ENCODE measurements around the gene FZD10. TPM values are rescaled to one million over a fixed set of nuclear protein-coding genes. Genes with fewer than 3 reads are reported as not detected.

FZD10 gene
- 10 to 100 TPM in 9 of 10 donors, 1 to 10 TPM in 1; 9.8 to 25.7 (median 12.4) TPM for polyA plus RNA-seq (ENCODE audit: insufficient read length in 10 of 10)
- long read RNA-seq, donor 1, transcript FZD10-202 (1 exons, 3,282 nt): major isoform, 46 of 46 reads
- long read RNA-seq, donor 1, partial matches to known transcripts: 0 of 46 reads
- long read RNA-seq, donor 1, other reads (novel, unspliced or antisense): 0 of 46 reads
- long read RNA-seq, donor 2, transcript FZD10-202 (1 exons, 3,282 nt): major isoform, 22 of 22 reads
- long read RNA-seq, donor 2, partial matches to known transcripts: 0 of 22 reads
- long read RNA-seq, donor 2, other reads (novel, unspliced or antisense): 0 of 22 reads
- long read RNA-seq, donor 3: 0 reads
- long read RNA-seq, donor 4, transcript FZD10-202 (1 exons, 3,282 nt): major isoform, 10 of 10 reads
- long read RNA-seq, donor 4, partial matches to known transcripts: 0 of 10 reads
- long read RNA-seq, donor 4, other reads (novel, unspliced or antisense): 0 of 10 reads
- long read RNA-seq, donor 5, transcript FZD10-202 (1 exons, 3,282 nt): major isoform, 27 of 27 reads
- long read RNA-seq, donor 5, partial matches to known transcripts: 0 of 27 reads
- long read RNA-seq, donor 5, other reads (novel, unspliced or antisense): 0 of 27 reads
- long read RNA-seq, donor 6, transcript FZD10-202 (1 exons, 3,282 nt): major isoform, 46 of 46 reads
- long read RNA-seq, donor 6, partial matches to known transcripts: 0 of 46 reads
- long read RNA-seq, donor 6, other reads (novel, unspliced or antisense): 0 of 46 reads
- long read RNA-seq, donor 7, transcript FZD10-202 (1 exons, 3,282 nt): major isoform, 14 of 14 reads
- long read RNA-seq, donor 7, partial matches to known transcripts: 0 of 14 reads
- long read RNA-seq, donor 7, other reads (novel, unspliced or antisense): 0 of 14 reads
- long read RNA-seq, donor 8, transcript FZD10-202 (1 exons, 3,282 nt): major isoform, 24 of 24 reads
- long read RNA-seq, donor 8, partial matches to known transcripts: 0 of 24 reads
- long read RNA-seq, donor 8, other reads (novel, unspliced or antisense): 0 of 24 reads
- long read RNA-seq, donor 9, partial matches to known transcripts: 0 of 2 reads
- long read RNA-seq, donor 9, other reads (novel, unspliced or antisense): 0 of 2 reads

GRCh38 chr12:130162267-130162666 lies at the start of gene FZD10:
Gene FZD10 (plus strand): TSS chr12:130162464. CDS start chr12:130162943, 479 bp downstream.
- DNase-seq: peak; percentile 66 to 81 (median 66)

GRCh38 chr12:130114952-130115351 lies 47.3 kb upstream of the FZD10 start:
- no peak for DNase-seq

- DNase-seq: no peak
Measured at GRCh38 chr12:130115646-130116045, 46.6 kb upstream of the FZD10 start.

GRCh38 chr12:130116791-130117190 lies 45.5 kb upstream of the FZD10 start:
- no peak for DNase-seq

GRCh38 chr12:130117233-130117632 lies 45.0 kb upstream of the FZD10 start:
- DNase-seq: no peak

- DNase-seq: peak in 1 of 3 donors; percentile 82
Measured at GRCh38 chr12:130117701-130118100, 44.6 kb upstream of the FZD10 start.

GRCh38 chr12:130118181-130118580 lies 44.1 kb upstream of the FZD10 start:
- no peak for DNase-seq

- DNase-seq: no peak
Measured at GRCh38 chr12:130119241-130119861, 42.9 kb upstream of the FZD10 start.

- peak in 1 of 3 donors; percentile 47 for DNase-seq
Measured at GRCh38 chr12:130120012-130120805, 42.1 kb upstream of the FZD10 start.

- DNase-seq: peak in 1 of 3 donors; percentile 73
Measured at GRCh38 chr12:130121226-130122000, 40.9 kb upstream of the FZD10 start.

- no peak for DNase-seq
Measured at GRCh38 chr12:130122356-130122755, 39.9 kb upstream of the FZD10 start.

- no peak for DNase-seq
Measured at GRCh38 chr12:130124106-130124505, 38.2 kb upstream of the FZD10 start.

GRCh38 chr12:130124605-130125244 lies 37.5 kb upstream of the FZD10 start:
- no peak for DNase-seq

GRCh38 chr12:130126023-130126432 lies 36.2 kb upstream of the FZD10 start:
- peak in 1 of 3 donors; percentile 54 for DNase-seq

GRCh38 chr12:130127532-130127911 lies 34.7 kb upstream of the FZD10 start:
- DNase-seq: peak in 1 of 3 donors; percentile 78

GRCh38 chr12:130127912-130128789 lies 34.1 kb upstream of the FZD10 start:
- DNase-seq: peak in 2 of 3 donors; percentile 58 to 82

- no peak for DNase-seq
Measured at GRCh38 chr12:130128790-130129735, 33.2 kb upstream of the FZD10 start.

Measured in muscle of back (tissue), 13 donors.